ENCODE data around the gene FUT8.

DNA sequence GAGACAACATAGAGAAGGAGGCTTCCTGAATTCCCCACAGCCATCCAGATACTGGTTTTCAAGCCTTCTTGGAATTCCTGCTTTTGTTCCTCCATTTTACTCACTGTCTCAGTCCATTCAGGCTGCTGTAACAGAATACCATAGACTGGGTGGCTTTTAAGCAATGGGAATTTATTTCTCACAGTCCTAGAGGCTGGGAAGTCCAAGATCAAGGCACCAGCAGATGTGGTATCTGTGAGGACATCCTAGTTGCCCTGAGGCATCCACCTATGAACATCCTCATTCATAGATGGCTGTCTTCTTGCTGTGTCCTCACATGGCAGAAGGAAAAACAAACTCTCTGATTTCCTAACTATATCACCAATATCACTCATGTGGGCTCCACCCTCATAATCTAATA is 374.9 kb downstream of the FUT8 start:
- TF ChIP-seq POLR2A (IDR thresholded peaks at IDR 0.05), result no peak
- TF ChIP-seq, protein P1, sequence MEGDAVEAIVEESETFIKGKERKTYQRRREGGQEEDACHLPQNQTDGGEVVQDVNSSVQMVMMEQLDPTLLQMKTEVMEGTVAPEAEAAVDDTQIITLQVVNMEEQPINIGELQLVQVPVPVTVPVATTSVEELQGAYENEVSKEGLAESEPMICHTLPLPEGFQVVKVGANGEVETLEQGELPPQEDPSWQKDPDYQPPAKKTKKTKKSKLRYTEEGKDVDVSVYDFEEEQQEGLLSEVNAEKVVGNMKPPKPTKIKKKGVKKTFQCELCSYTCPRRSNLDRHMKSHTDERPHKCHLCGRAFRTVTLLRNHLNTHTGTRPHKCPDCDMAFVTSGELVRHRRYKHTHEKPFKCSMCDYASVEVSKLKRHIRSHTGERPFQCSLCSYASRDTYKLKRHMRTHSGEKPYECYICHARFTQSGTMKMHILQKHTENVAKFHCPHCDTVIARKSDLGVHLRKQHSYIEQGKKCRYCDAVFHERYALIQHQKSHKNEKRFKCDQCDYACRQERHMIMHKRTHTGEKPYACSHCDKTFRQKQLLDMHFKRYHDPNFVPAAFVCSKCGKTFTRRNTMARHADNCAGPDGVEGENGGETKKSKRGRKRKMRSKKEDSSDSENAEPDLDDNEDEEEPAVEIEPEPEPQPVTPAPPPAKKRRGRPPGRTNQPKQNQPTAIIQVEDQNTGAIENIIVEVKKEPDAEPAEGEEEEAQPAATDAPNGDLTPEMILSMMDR (IDR thresholded peaks at IDR 0.05), result no peak

All from thyroid gland (tissue), 4 donors.